Stomach (tissue), 4 donors: Measurements from ENCODE around the gene CCNB2.

Experiments used
- POLR2A ChIP-seq, 4 donors: fragments of 450-650 bp; IDR thresholded peaks; one replicate each; pipeline ENCODE4 v1.6.1; 2016; ENCODE audit warnings: antibody characterized with exemption in 4 of 4, control low read depth in 2 of 4, mild to moderate bottlenecking in 1 of 4, moderate library complexity in 1 of 4
- POLR2AphosphoS5 ChIP-seq, 3 donors: sonication (generic); formaldehyde crosslinking; IDR thresholded peaks; one replicate each; pipeline ENCODE4 v1.6.1; 2016; ENCODE audit warnings: antibody characterized with exemption in 3 of 3
- TF ChIP-seq, protein P1 (sequence below), 7 experiments: fragments of 450-650 bp in 4 of 7; fragments of 200-600 bp in 3 of 7; sonication (generic) in 3 of 7; IDR thresholded peaks; one replicate each; pipeline ENCODE4 v1.5.1; 2016 to 2019; ENCODE audit warnings: antibody characterized with exemption in 7 of 7, control low read depth in 2 of 7, mild to moderate bottlenecking in 1 of 7

DNA sequence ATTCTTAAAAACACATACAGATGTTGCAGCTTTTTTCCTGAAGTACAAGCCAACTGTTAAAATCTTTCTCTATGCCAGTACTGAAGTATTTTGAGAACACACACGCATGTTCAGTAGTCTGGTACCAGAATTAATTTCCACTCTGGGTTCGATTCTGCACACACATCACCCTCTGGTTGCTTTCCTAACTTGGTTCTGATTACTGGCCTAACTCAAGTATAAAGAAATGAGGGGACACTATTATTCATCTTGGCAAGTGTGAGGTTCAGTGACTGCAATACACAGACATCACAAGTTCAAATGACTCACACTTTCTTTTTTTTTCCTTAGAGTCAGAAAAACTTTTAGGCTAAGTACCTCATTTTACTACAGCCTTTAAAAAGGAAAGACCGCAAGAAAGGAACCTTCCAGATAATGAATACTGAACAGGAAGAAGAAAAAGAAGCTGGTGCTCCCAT, 64.3 kb downstream of the CCNB2 start:
- TF ChIP-seq, protein P1, sequence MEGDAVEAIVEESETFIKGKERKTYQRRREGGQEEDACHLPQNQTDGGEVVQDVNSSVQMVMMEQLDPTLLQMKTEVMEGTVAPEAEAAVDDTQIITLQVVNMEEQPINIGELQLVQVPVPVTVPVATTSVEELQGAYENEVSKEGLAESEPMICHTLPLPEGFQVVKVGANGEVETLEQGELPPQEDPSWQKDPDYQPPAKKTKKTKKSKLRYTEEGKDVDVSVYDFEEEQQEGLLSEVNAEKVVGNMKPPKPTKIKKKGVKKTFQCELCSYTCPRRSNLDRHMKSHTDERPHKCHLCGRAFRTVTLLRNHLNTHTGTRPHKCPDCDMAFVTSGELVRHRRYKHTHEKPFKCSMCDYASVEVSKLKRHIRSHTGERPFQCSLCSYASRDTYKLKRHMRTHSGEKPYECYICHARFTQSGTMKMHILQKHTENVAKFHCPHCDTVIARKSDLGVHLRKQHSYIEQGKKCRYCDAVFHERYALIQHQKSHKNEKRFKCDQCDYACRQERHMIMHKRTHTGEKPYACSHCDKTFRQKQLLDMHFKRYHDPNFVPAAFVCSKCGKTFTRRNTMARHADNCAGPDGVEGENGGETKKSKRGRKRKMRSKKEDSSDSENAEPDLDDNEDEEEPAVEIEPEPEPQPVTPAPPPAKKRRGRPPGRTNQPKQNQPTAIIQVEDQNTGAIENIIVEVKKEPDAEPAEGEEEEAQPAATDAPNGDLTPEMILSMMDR (IDR thresholded peaks at IDR 0.05): no peak
- TF ChIP-seq POLR2AphosphoS5 (IDR thresholded peaks at IDR 0.05) (no peak), POLR2A (IDR thresholded peaks at IDR 0.05) (no peak)
